HUDEP-2 (cell line): Measurements from ENCODE around the gene SCN7A.
"Not testable (repeated sequence)": the region's sequence is repeated elsewhere in the genome, so short reads cannot be mapped to it uniquely, and the experiment has no call there.

Source experiments
- DNase-seq, 76 experiments: peaks; one replicate each; lab custom pipeline; 2025; ENCODE audit not compliant: unreplicated experiment in 76 of 76; lab: John Stamatoyannopoulos, UW

The SCN7A gene

GRCh38 chr2:166455823-166456222 lies 38.2 kb downstream of the SCN7A start:
- not testable (repeated sequence) for DNase-seq

- DNase-seq, result no peak
Observed at GRCh38 chr2:166454006-166454595, 39.9 kb downstream of the SCN7A start.

GRCh38 chr2:166451468-166451867 lies 42.6 kb downstream of the SCN7A start:
- no peak for DNase-seq

GRCh38 chr2:166449439-166449838 lies 44.6 kb downstream of the SCN7A start:
- no peak for DNase-seq

GRCh38 chr2:166448106-166448505 lies 45.9 kb downstream of the SCN7A start:
- no peak for DNase-seq

GRCh38 chr2:166444306-166444705 lies 49.7 kb downstream of the SCN7A start:
- no peak for DNase-seq

- DNase-seq, result no peak
Observed at GRCh38 chr2:166440313-166440712, 53.7 kb downstream of the SCN7A start.

- no peak for DNase-seq
Observed at GRCh38 chr2:166439078-166439477, 55.0 kb downstream of the SCN7A start.

GRCh38 chr2:166436976-166437375 lies 57.1 kb downstream of the SCN7A start:
- DNase-seq, result no peak

GRCh38 chr2:166436189-166436588 lies 57.9 kb downstream of the SCN7A start:
- DNase-seq, result no peak

- DNase-seq, result no peak
Observed at GRCh38 chr2:166434491-166434890, 59.6 kb downstream of the SCN7A start.

GRCh38 chr2:166433457-166433856 lies 60.6 kb downstream of the SCN7A start:
- no peak for DNase-seq

- no peak for DNase-seq
Observed at GRCh38 chr2:166432331-166432730, 61.7 kb downstream of the SCN7A start.

GRCh38 chr2:166424841-166425240 lies 69.2 kb downstream of the SCN7A start:
- DNase-seq, result no peak

- peak in 5 of 76 experiments; percentile 0 to 15 (median 2) for DNase-seq
Observed at GRCh38 chr2:166419616-166419934, 74.5 kb downstream of the SCN7A start.

- no peak for DNase-seq
Observed at GRCh38 chr2:166418853-166419615, 75.0 kb downstream of the SCN7A start.

GRCh38 chr2:166417669-166418068 lies 76.4 kb downstream of the SCN7A start:
- DNase-seq, result peak in 7 of 76 experiments; percentile 2 to 17 (median 5)

GRCh38 chr2:166413255-166413654 lies 80.8 kb downstream of the SCN7A start:
- no peak for DNase-seq

- no peak for DNase-seq
Observed at GRCh38 chr2:166411473-166412230, 82.4 kb downstream of the SCN7A start.

GRCh38 chr2:166410828-166411472 lies 83.1 kb downstream of the SCN7A start:
- DNase-seq, result no peak

- DNase-seq, result not testable (repeated sequence)
Observed at GRCh38 chr2:166407746-166408145, 86.3 kb downstream of the SCN7A start.
